Measurements from ENCODE around the gene IGSF21. TPM values are rescaled to one million over a fixed set of nuclear protein-coding genes. Genes with fewer than 3 reads are reported as not detected.
A peak's percentile ranks its signal among the peaks of the same experiment; 100 is the strongest.

IGSF21 gene
- total and polyA plus RNA-seq, 2 of the 8 experiments (the other 6 are each of a cell fraction or from before 2014, with no cell fraction given): 22.5 to 28.5 TPM

DNA sequence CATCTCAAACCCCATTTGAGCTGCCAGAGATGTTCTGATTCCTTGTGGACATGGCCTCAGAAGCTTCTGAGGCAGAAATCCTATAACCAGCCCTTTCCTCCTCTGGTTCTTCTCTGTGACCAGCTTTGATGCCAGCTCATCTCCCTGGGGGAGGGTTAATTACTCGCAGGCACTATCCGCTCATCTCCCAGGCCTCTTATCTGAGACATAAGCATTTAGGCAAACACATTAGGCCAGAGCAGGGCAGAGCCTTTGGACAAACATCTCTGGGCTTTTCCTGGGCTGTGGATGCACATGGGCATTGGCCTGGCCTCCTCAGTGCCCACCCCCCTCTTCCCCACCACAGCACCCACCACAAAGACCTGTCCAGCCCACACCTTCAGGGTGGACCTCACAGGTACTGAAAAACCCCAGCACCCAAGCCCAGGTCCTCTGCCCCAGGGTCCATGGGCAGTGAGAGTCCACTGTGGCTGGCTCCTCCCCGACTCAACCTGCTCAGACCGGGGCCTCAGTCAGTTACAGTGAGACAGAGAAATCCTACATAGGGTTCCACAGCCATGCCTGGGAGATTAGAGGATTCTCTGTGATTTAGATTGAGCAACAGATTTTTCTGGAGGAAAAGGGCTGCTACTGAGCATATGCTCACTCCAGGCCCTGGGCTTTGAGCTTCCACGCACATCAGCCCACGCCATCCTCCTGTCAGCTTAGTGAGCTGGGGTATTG is 26.9 kb downstream of the IGSF21 start:
- Histone ChIP-seq H2BK20ac (ENCODE audit: low read length) (no peak overlapping the region), H3K4me3 (ENCODE audit: extremely low read depth in 1 of 4, insufficient read depth in 2 of 4, low read depth in 3 of 4, low read length in 4 of 4) (no peak overlapping the region), H2BK12ac (ENCODE audit: low read depth, low read length) (no peak overlapping the region), H3K18ac (ENCODE audit: extremely low read depth, low read length) (no peak overlapping the region), H4K91ac (replicated peaks; ENCODE audit: insufficient read length, low read length) (no peak overlapping the region), H3K79me1 (ENCODE audit: low read depth, low read length) (no peaks in the 10 kb centered on the region; the same call in 1 of the 2 replicates), H3K23ac (ENCODE audit: insufficient read length) (no peak overlapping the region), H2BK120ac (replicated peaks; ENCODE audit: low read depth, low read length) (no peak overlapping the region), H2AK5ac (ENCODE audit: low read depth, low read length) (peak overlapping the region; percentile 13; the same call in 1 of the 2 replicates), H3K9me3 (ENCODE audit: insufficient read depth in 2 of 2, low read depth in 1 of 2, low read length in 1 of 2) (no peaks in the 10 kb centered on the region), H3K36me3 (ENCODE audit: control insufficient read depth in 2 of 4, insufficient read depth in 4 of 4, low read length in 3 of 4) (no peaks in the 10 kb centered on the region), H4K5ac (ENCODE audit: insufficient read length, low read depth, low read length) (no peak overlapping the region), H2BK5ac (ENCODE audit: low read depth, low read length) (no peak overlapping the region), H3K27ac (ENCODE audit: low read depth, low read length) (no peak overlapping the region), H2BK15ac (ENCODE audit: low read length) (no peak overlapping the region), H3K9ac (replicated peaks in 1 of 4; ENCODE audit: extremely low read depth in 1 of 4, low read depth in 3 of 4, low read length in 3 of 4) (no peak overlapping the region), H3K14ac (ENCODE audit: insufficient read length) (no peak overlapping the region), H3K4me2 (ENCODE audit: insufficient read depth in 1 of 2, low read depth in 2 of 2, low read length in 2 of 2) (no peak overlapping the region), H3K4me1 (replicated peaks in 1 of 4; ENCODE audit: control insufficient read depth in 3 of 4, insufficient read depth in 4 of 4, low read length in 3 of 4) (peaks cover 2 to 10% (median 5%) of the 10 kb centered on the region in 4 experiments; a peak in 4 of 7 replicates), H3K56ac (replicated peaks; ENCODE audit: insufficient read length, low read depth, low read length) (no peak overlapping the region), H3K23me2 (ENCODE audit: low read depth, low read length) (no peaks in the 10 kb centered on the region; the same call in 1 of the 2 replicates), H2AFZ (ENCODE audit: low read length) (no peak overlapping the region), H3K4ac (replicated peaks; ENCODE audit: insufficient read length, low read depth, low read length) (no peak overlapping the region), H3K27me3 (replicated peaks in 1 of 4; ENCODE audit: control insufficient read depth in 3 of 4, extremely low read depth in 1 of 4, insufficient read depth in 3 of 4, low read length in 3 of 4) (no peaks in the 10 kb centered on the region), H4K20me1 (replicated peaks in 1 of 2; ENCODE audit: control insufficient read depth in 1 of 2, insufficient read depth in 2 of 2, low read length in 2 of 2) (peaks cover 0 to 5% of the 10 kb centered on the region in 2 experiments), H4K8ac (ENCODE audit: extremely low read depth, insufficient read depth, low read length) (no peak overlapping the region), H3K79me2 (ENCODE audit: control insufficient read depth in 1 of 2, insufficient read depth in 2 of 2, low read length in 2 of 2) (no peaks in the 10 kb centered on the region)
- POLR2A ChIA-PET (ENCODE audit: partially characterized antibody): no interaction called here
- FAIRE-seq: no peak
- CTCF ChIA-PET (ENCODE audit: partially characterized antibody): interaction anchor here (0.8 to 2.1 kb wide), 7 partner anchors 34 to 447 kb away, joined by 3 to 6 read pairs (median 3); no protein-coding TSS in a partner anchor
- 76% methylated on average over 6 of the region's 6 CpGs; no CpG with 5 or more reads in 1 of the 2 experiments for WGBS, 2 experiments (ENCODE audit: extremely low coverage in 1 of 2, insufficient coverage in 1 of 2, insufficient read length in 1 of 2, insufficient replicate concordance in 2 of 2, low coverage in 1 of 2, low lambda C conversion rate in 2 of 2, missing lambda C conversion rate in 1 of 2)
- no peak for DNase-seq (ENCODE audit: low read depth in 1 of 2, low spot score in 2 of 2)
- no peak for TF ChIP-seq CBX8 (IDR thresholded peaks at IDR 0.05; ENCODE audit: borderline replicate concordance, low read depth, low read length)
- no peak for TF ChIP-seq EP300 (IDR thresholded peaks at IDR 0.05; ENCODE audit: borderline replicate concordance in 1 of 2, low read depth in 2 of 2, low read length in 2 of 2)
- TF ChIP-seq SIX5 (IDR thresholded peaks at IDR 0.05; ENCODE audit: low read depth, low read length): no peak
- no peak for TF ChIP-seq RNF2 (IDR thresholded peaks at IDR 0.05; ENCODE audit: borderline replicate concordance, low read depth, low read length, missing control alignments, poor library complexity, severe bottlenecking)
- no peak for TF ChIP-seq BACH1 (IDR thresholded peaks at IDR 0.05; ENCODE audit: low read length)
- TF ChIP-seq TAF1 (IDR thresholded peaks at IDR 0.05; ENCODE audit: low read depth, low read length): no peak
- TF ChIP-seq, protein P1, sequence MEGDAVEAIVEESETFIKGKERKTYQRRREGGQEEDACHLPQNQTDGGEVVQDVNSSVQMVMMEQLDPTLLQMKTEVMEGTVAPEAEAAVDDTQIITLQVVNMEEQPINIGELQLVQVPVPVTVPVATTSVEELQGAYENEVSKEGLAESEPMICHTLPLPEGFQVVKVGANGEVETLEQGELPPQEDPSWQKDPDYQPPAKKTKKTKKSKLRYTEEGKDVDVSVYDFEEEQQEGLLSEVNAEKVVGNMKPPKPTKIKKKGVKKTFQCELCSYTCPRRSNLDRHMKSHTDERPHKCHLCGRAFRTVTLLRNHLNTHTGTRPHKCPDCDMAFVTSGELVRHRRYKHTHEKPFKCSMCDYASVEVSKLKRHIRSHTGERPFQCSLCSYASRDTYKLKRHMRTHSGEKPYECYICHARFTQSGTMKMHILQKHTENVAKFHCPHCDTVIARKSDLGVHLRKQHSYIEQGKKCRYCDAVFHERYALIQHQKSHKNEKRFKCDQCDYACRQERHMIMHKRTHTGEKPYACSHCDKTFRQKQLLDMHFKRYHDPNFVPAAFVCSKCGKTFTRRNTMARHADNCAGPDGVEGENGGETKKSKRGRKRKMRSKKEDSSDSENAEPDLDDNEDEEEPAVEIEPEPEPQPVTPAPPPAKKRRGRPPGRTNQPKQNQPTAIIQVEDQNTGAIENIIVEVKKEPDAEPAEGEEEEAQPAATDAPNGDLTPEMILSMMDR (IDR thresholded peaks at IDR 0.05; ENCODE audit: control extremely low read depth in 1 of 3, insufficient read depth in 1 of 3, low read depth in 1 of 3, low read length in 3 of 3): no peak
- TF ChIP-seq SIN3A (conservative IDR thresholded peaks at IDR 0.05 in 1 of 2, IDR thresholded peaks at IDR 0.05 in 1 of 2; ENCODE audit: low read depth in 1 of 2, low read length in 2 of 2): no peak
- TF ChIP-seq CHD2 (IDR thresholded peaks at IDR 0.05; ENCODE audit: low read length): no peak
